BJ (cell line): Measurements from ENCODE around the gene MARVELD3. TPM values are rescaled to one million over a fixed set of nuclear protein-coding genes. Genes with fewer than 3 reads are reported as not detected.
"Not testable (repeated sequence)": the region's sequence is repeated elsewhere in the genome, so short reads cannot be mapped to it uniquely, and the experiment has no call there.

Experiments
- CTCF ChIA-PET: fragments of 350-600 bp; formaldehyde crosslinking; extraction: SDS; loops from one replicate; lab custom pipeline; 2021; ENCODE audit warnings: antibody characterized with exemption, inconsistent platforms; lab: Yijun Ruan, JAX
- POLR2A ChIA-PET: fragments of 300-600 bp; sonication (Branson Sonifier 250); formaldehyde crosslinking; extraction: SDS; loops from one replicate; lab custom pipeline; 2021; ENCODE audit warnings: antibody characterized with exemption; lab: Charles Lee
- DNase-seq: peaks from one replicate; pipeline ENCODE4 v3.0.0-alpha.2; 2011; ENCODE audit warnings: low read depth
- H3K27me3 ChIP-seq: 2 replicates; pipeline ENCODE4 v1.6.0; 2011; ENCODE audit warnings: low read length; ENCODE audit not compliant: control insufficient read depth, insufficient read depth
- H3K36me3 ChIP-seq: 2 replicates; pipeline ENCODE4 v1.5.1; 2011; ENCODE audit warnings: low read length; ENCODE audit not compliant: control insufficient read depth, insufficient read depth
- H3K4me3 ChIP-seq: 2 replicates; pipeline ENCODE4 v1.5.1; 2011; ENCODE audit warnings: low read depth, mild to moderate bottlenecking, control low read depth, low read length
- CTCF ChIP-seq: IDR thresholded peaks from 2 replicates; pipeline ENCODE4 v1.5.1; 2011; ENCODE audit warnings: low read depth, mild to moderate bottlenecking, control low read depth, inconsistent platforms, low read length, moderate library complexity; ENCODE audit not compliant: insufficient read depth
- polyA plus RNA-seq: library from polyadenylated mRNA; depleted of rRNA; stranded (reverse); fragments of >200 nt; gene quantifications from 2 replicates; pipeline ENCODE4 v1.2.3, GENCODE V29; 2011

Gene MARVELD3
- polyA plus RNA-seq, 1 experiment = not detected

GRCh38 chr16:71590584-71590983 is 35.4 kb upstream of the MARVELD3 start:
- Histone ChIP-seq H3K27me3 (no peaks in the 10 kb centered on the region), H3K36me3 (no peaks in the 10 kb centered on the region), H3K4me3 (no peak overlapping the region)
- ChIA-PET POLR2A (no interaction called here), CTCF (no interaction called here)
- no peak for DNase-seq
- no peak for TF ChIP-seq CTCF

DNA sequence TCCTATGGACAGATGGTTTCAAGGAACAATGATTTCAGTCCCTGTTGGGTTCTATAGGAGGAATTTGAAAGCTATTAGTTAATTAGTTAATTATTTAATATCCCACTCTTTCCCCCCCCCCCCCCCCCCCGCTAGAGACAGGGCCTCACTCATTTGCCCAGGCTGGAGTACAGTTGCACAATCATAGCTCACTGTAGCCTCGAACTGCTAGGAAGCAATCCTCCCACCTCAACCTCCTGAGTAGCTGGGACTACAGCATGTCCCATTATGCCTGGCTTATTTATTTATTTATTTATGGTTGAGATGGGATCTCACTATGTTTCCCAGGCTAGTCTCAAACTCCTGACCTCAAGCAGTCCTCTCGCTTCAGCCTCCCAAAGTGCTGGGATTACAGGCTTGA is 34.1 kb upstream of the MARVELD3 start:
- POLR2A ChIA-PET = no interaction called here
- CTCF ChIA-PET = interaction anchor here (1.9 kb wide), 1 partner anchor 19 kb away, joined by 9 read pairs; no protein-coding TSS in a partner anchor
- H3K27me3 ChIP-seq = no peaks in the 10 kb centered on the region
- no peak for DNase-seq
- H3K36me3 ChIP-seq = no peaks in the 10 kb centered on the region
- TF ChIP-seq CTCF = no peak
- H3K4me3 ChIP-seq = no peak overlapping the region

- ChIA-PET CTCF (interaction anchor here (1.9 to 4.3 kb wide), 2 partner anchors 18 kb away, joined by 9 to 15 read pairs; no protein-coding TSS in a partner anchor), POLR2A (no interaction called here)
- Histone ChIP-seq H3K36me3 (no peaks in the 10 kb centered on the region), H3K4me3 (no peak overlapping the region), H3K27me3 (no peaks in the 10 kb centered on the region)
- DNase-seq = no peak
- TF ChIP-seq CTCF = no peak
These were observed 32.7 kb upstream of the MARVELD3 start for GRCh38 chr16:71593048-71593999.

GRCh38 chr16:71594000-71594646 is 31.9 kb upstream of the MARVELD3 start:
- TF ChIP-seq CTCF = no peak
- H3K36me3 ChIP-seq = no peaks in the 10 kb centered on the region
- DNase-seq = no peak
- H3K4me3 ChIP-seq = no peak overlapping the region
- POLR2A ChIA-PET = no interaction called here
- H3K27me3 ChIP-seq = no peaks in the 10 kb centered on the region
- CTCF ChIA-PET = interaction anchor here (4.3 kb wide), 1 partner anchor 17 kb away, joined by 15 read pairs; no protein-coding TSS in a partner anchor

- CTCF ChIA-PET = interaction anchor here (4.3 kb wide), 1 partner anchor 16 kb away, joined by 15 read pairs; no protein-coding TSS in a partner anchor
- H3K36me3 ChIP-seq, DNase-seq, POLR2A ChIA-PET, H3K27me3 ChIP-seq, H3K4me3 ChIP-seq: not testable (repeated sequence)
These were observed 30.6 kb upstream of the MARVELD3 start for GRCh38 chr16:71595340-71595826.

- POLR2A ChIA-PET, H3K27me3 ChIP-seq, H3K4me3 ChIP-seq, H3K36me3 ChIP-seq, DNase-seq: not testable (repeated sequence)
- CTCF ChIA-PET = interaction anchor here (2.3 kb wide), 1 partner anchor 13 kb away, joined by 13 read pairs; no protein-coding TSS in a partner anchor
These were observed 27.6 kb upstream of the MARVELD3 start for GRCh38 chr16:71598426-71598825.
